GM12878 (cell line): ENCODE results near the gene C4orf33. TPM values are rescaled to one million over a fixed set of nuclear protein-coding genes. Genes with fewer than 3 reads are reported as not detected.

Experiments used
- ATAC-seq: fragments of 200-7000 bp; cut with Tn5 transposase; 3 replicates; pipeline ENCODE4 v1.9.1; 2020; ENCODE audit warnings: mild to moderate bottlenecking, moderate library complexity
- BruUV-seq: library from RNA; stranded (reverse); fragments of 400-500 nt; replicated peaks from 2 replicates; lab custom pipeline; 2021; lab: Mats Ljungman, UMichigan
- CTCF ChIA-PET: fragments of 300-600 bp; sonication (Branson Sonifier 250); formaldehyde crosslinking; extraction: SDS; loops from one replicate; lab custom pipeline; 2021; ENCODE audit warnings: inconsistent platforms; lab: Yijun Ruan, JAX
- POLR2A ChIA-PET: fragments of 350-600 bp; formaldehyde crosslinking; extraction: SDS; loops from one replicate; lab custom pipeline; 2021; ENCODE audit warnings: inconsistent platforms; lab: Charles Lee
- RAD21 ChIA-PET: fragments of 300-600 bp; sonication (Branson Sonifier 250); formaldehyde crosslinking; loops from one replicate; lab custom pipeline; 2023; ENCODE audit warnings: antibody characterized with exemption; ENCODE audit not compliant: unreplicated experiment; lab: Charles Lee
- SMC1A ChIA-PET: fragments of 300-600 bp; sonication (Branson Sonifier 250); formaldehyde crosslinking; loops from one replicate; lab custom pipeline; 2023; ENCODE audit not compliant: unreplicated experiment, uncharacterized antibody; lab: Charles Lee
- DNase-seq: peaks from one replicate; pipeline ENCODE4 v3.0.0-alpha.2; 2011; ENCODE audit warnings: low read depth, low spot score
- FAIRE-seq: peaks from 3 replicates; lab custom pipeline; 2011; peaks lifted over from hg19 to GRCh38; lab: Jason Lieb, UNC
- H2AFZ ChIP-seq: 2 replicates; pipeline ENCODE4 v1.6.0; 2011; ENCODE audit warnings: low read depth, low read length, control low read depth; ENCODE audit not compliant: control insufficient read depth
- H3K27ac ChIP-seq: 2 replicates; pipeline ENCODE4 v1.5.1; 2011; ENCODE audit warnings: control low read depth; ENCODE audit not compliant: control insufficient read depth, insufficient read depth
- H3K27me3 ChIP-seq, 2 experiments: replicated peaks in 1 of 2; 2 replicates each; pipeline versions ENCODE4 v1.6.0 to v1.6.1; 2011; ENCODE audit warnings: low read length in 1 of 2; ENCODE audit not compliant: control insufficient read depth in 2 of 2, insufficient read depth in 2 of 2
- H3K36me3 ChIP-seq, 2 experiments: 2 replicates each; pipeline ENCODE4 v1.5.1; 2011; ENCODE audit warnings: low read length in 1 of 2; ENCODE audit not compliant: control insufficient read depth in 2 of 2, insufficient read depth in 2 of 2
- H3K4me1 ChIP-seq: 2 replicates; pipeline ENCODE4 v1.6.1; 2011; ENCODE audit warnings: mild to moderate bottlenecking, low read length, moderate library complexity, mixed read lengths; ENCODE audit not compliant: control insufficient read depth, insufficient read depth
- H3K4me2 ChIP-seq: 2 replicates; pipeline ENCODE4 v1.6.0; 2011; ENCODE audit warnings: control low read depth; ENCODE audit not compliant: control insufficient read depth, insufficient read depth
- H3K4me3 ChIP-seq: fragments of 200-600 bp; sonication (generic); 2 replicates; pipeline ENCODE4 v1.5.1; 2016
- H3K79me2 ChIP-seq: 2 replicates; pipeline ENCODE4 v1.6.0; 2011; ENCODE audit warnings: low read length; ENCODE audit not compliant: control insufficient read depth, insufficient read depth
- H3K9ac ChIP-seq: 2 replicates; pipeline ENCODE4 v1.8.0; 2011; ENCODE audit warnings: low read length, control low read depth, mixed read lengths; ENCODE audit not compliant: control insufficient read depth, insufficient read depth
- H3K9me3 ChIP-seq: replicated peaks from 3 replicates; pipeline ENCODE4 v1.5.1; 2011; ENCODE audit warnings: mild to moderate bottlenecking, low read length; ENCODE audit not compliant: control insufficient read depth, insufficient read depth
- H4K20me1 ChIP-seq: 2 replicates; pipeline ENCODE4 v1.6.0; 2011; ENCODE audit not compliant: control insufficient read depth, insufficient read depth
- BACH1 ChIP-seq: fragments of 450-650 bp; IDR thresholded peaks from 2 replicates; pipeline ENCODE4 v1.6.1; 2017; ENCODE audit warnings: mild to moderate bottlenecking, borderline replicate concordance
- CHD4 ChIP-seq: fragments of 200-600 bp; sonication (generic); IDR thresholded peaks from 2 replicates; pipeline ENCODE4 v1.6.1; 2016; ENCODE audit warnings: mild to moderate bottlenecking
- CREM ChIP-seq: IDR thresholded peaks from 2 replicates; pipeline ENCODE4 v1.6.1; 2014; ENCODE audit warnings: antibody characterized with exemption, low read depth
- EED ChIP-seq: sonication (generic); IDR thresholded peaks from 2 replicates; pipeline ENCODE4 v1.6.1; 2016; ENCODE audit warnings: antibody characterized with exemption, low read depth
- GABPA ChIP-seq: IDR thresholded peaks from 2 replicates; pipeline ENCODE4 v1.6.1; 2014; ENCODE audit warnings: antibody characterized with exemption, low read depth, mild to moderate bottlenecking, inconsistent platforms
- IRF4 ChIP-seq: IDR thresholded peaks from 2 replicates; pipeline ENCODE4 v1.6.1; 2011; ENCODE audit warnings: low read depth, low read length
- MYC ChIP-seq: IDR thresholded peaks from 2 replicates; pipeline ENCODE4 v1.6.1; 2011; ENCODE audit warnings: mild to moderate bottlenecking, low read length, moderate library complexity, inconsistent platforms; ENCODE audit not compliant: insufficient read depth, insufficient replicate concordance, insufficient read length, severe bottlenecking
- NR2C2 ChIP-seq: IDR thresholded peaks from 2 replicates; pipeline ENCODE4 v1.6.1; 2011; ENCODE audit warnings: borderline replicate concordance, low read depth; ENCODE audit not compliant: control insufficient read depth, insufficient read length
- RBBP5 ChIP-seq: fragments of 200-600 bp; sonication (generic); conservative IDR thresholded peaks from 2 replicates; pipeline ENCODE4 v1.6.1; 2016
- SIN3A ChIP-seq: IDR thresholded peaks from 2 replicates; pipeline ENCODE4 v1.6.1; 2012; ENCODE audit warnings: low read depth, low read length, improper control_type of control experiment
- SMAD5 ChIP-seq: IDR thresholded peaks from 2 replicates; pipeline ENCODE4 v1.6.1; 2016; ENCODE audit warnings: antibody characterized with exemption, low read depth
- SUPT20H ChIP-seq: IDR thresholded peaks from 2 replicates; pipeline ENCODE4 v1.6.1; 2011; ENCODE audit warnings: low read depth, mild to moderate bottlenecking, low read length, moderate library complexity, borderline replicate concordance; ENCODE audit not compliant: control insufficient read depth
- TARDBP ChIP-seq: IDR thresholded peaks from 2 replicates; pipeline ENCODE4 v1.6.1; 2016; ENCODE audit warnings: borderline replicate concordance
- WGBS: methylation state at CpG from one replicate; pipeline ENCODE4 v1.1.6; 2016; ENCODE audit warnings: low lambda C conversion rate; ENCODE audit not compliant: insufficient replicate concordance, insufficient coverage; ENCODE audit errors: missing lambda C conversion rate; 5-methylcytosine and 5-hydroxymethylcytosine counted together
- in situ Hi-C: fragments of 300-500 bp; cut with MboI; formaldehyde crosslinking; loops from 9 replicates; pipeline ENCODE4 v1.14.3; 2018; ENCODE audit warnings: mixed read lengths
- intact Hi-C: fragments of 100-400 bp; cut with micrococcal nuclease; formaldehyde crosslinking; loops from one replicate; pipeline ENCODE4 v1.14.2; 2022; ENCODE audit not compliant: unreplicated experiment
- polyA plus RNA-seq, 11 experiments: library from polyadenylated mRNA; depleted of rRNA in 4 of 11; unstranded in 6 of 11; stranded (reverse) in 5 of 11; fragments of >200 nt; fragmentation: Nextera tagmentation in 4 of 11; fragmentation: Illumina TruSeq in 1 of 11; extraction: Ambion mirVana in 4 of 11; extraction: Trizol in 1 of 11; gene quantifications; 1 replicate in 1 of 11; 2 replicates in 10 of 11; pipeline versions ENCODE4 v1.2.1 to v1.2.3, GENCODE V29; 2011 to 2016; ENCODE audit warnings: inconsistent platforms in 2 of 11, missing spikeins in 2 of 11, low read depth in 1 of 11
- total RNA-seq, 4 experiments: library from RNA; depleted of rRNA in 3 of 4; stranded (reverse); fragments of >200 nt in 3 of 4; fragmentation: Illumina TruSeq in 1 of 4; extraction: Trizol in 1 of 4; gene quantifications; 2 replicates each; pipeline versions ENCODE4 v1.2.1 to v1.2.3, GENCODE V29; 2013 to 2021
- TF ChIP-seq, protein P1 (sequence below), 3 experiments: IDR thresholded peaks in 2 of 3; conservative IDR thresholded peaks in 1 of 3; 2 replicates each; pipeline ENCODE4 v1.5.1; 2011; ENCODE audit warnings: low read depth in 3 of 3, low read length in 3 of 3, mild to moderate bottlenecking in 3 of 3, control low read depth in 2 of 3, moderate library complexity in 2 of 3, inconsistent platforms in 1 of 3, mixed read lengths in 1 of 3; ENCODE audit not compliant: control insufficient read depth in 2 of 3, insufficient read depth in 1 of 3; ENCODE audit errors: extremely low read depth in 1 of 3

Gene C4orf33
- total and polyA plus RNA-seq, 10 of the 15 experiments (the other 5 are each of a cell fraction or from before 2014, with no cell fraction given): 10.2 to 29.8 (median 20.3) TPM

DNA sequence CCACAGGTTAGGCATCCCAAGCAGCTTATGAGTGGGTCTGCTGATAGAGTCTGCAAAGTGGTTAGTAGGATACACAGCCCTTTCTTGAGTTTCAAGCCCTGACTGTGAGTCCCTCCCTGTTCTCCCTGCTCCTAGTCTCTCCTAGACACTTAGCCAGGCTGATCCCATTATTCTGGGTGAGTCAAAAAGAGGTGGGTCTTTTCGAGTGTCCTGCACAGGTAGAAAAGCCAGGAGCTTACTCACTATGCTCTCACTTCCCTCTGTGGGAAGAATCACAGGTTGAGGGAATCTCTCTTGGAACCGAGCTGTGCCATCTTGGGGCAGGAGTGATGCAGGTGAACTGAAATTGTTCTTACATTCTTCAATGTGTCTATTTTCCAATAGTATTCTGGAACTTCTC is 32.3 kb upstream of the C4orf33 start:
- ChIA-PET RAD21 (no interaction called here), SMC1A (interaction anchor here (1.0 to 1.3 kb wide), 3 partner anchors 9 to 489 kb away, joined by 3 read pairs; no protein-coding TSS in a partner anchor), POLR2A (no interaction called here), CTCF (interaction anchor here (1.1 kb wide), 1 partner anchor 31 kb away, joined by 3 read pairs; no protein-coding TSS in a partner anchor)
- H3K4me3 ChIP-seq: no peak overlapping the region
- no peak overlapping the region for H3K9ac ChIP-seq
- TF ChIP-seq TARDBP (no peak), EED (no peak), BACH1 (no peak), CHD4 (no peak), SUPT20H (no peak), SMAD5 (no peak), CREM (no peak), RBBP5 (no peak)
- H3K4me1 ChIP-seq: no peaks in the 10 kb centered on the region
- H3K79me2 ChIP-seq: no peaks in the 10 kb centered on the region
- intact Hi-C loops: no loop called here
- no peaks in the 10 kb centered on the region for H4K20me1 ChIP-seq
- H3K9me3 ChIP-seq: peaks cover 31% of the 10 kb centered on the region
- no peaks in the 10 kb centered on the region for H3K27me3 ChIP-seq
- peaks cover 7 to 10% of the 10 kb centered on the region in 2 experiments for H3K36me3 ChIP-seq
- BruUV-seq: no TSS peak
- no peak overlapping the region for H3K4me2 ChIP-seq
- FAIRE-seq (no peak), DNase-seq (no peak), ATAC-seq (no peak)
- in situ Hi-C loops: no loop called here
- H3K27ac ChIP-seq: no peak overlapping the region
- H2AFZ ChIP-seq: no peak overlapping the region
- 100% methylated on average over 2 of the region's 2 CpGs for WGBS

DNA sequence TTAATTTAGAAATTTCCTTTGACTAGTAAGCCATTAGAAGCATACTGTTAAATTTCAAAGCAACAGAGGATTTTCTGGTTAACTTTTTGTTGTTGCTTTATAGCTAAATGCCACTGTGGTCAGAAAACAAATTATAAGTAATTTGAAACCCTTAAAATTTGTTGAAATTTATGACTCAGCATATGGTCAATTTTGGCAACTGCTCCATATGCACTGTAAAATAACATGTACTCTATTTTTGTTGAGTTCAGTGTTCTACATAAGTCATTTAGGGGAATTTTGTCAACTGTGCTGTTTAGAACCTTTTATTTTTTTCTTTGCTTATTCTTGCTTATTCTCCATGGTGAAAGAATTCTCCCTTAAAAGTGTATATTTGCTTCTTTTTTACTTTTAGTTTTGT is 31.2 kb upstream of the C4orf33 start:
- Histone ChIP-seq H2AFZ (no peak overlapping the region), H4K20me1 (no peaks in the 10 kb centered on the region), H3K27ac (no peak overlapping the region), H3K9ac (no peak overlapping the region), H3K4me3 (no peak overlapping the region), H3K36me3 (peaks cover 7 to 10% of the 10 kb centered on the region in 2 experiments), H3K9me3 (peaks cover 28% of the 10 kb centered on the region), H3K4me2 (no peak overlapping the region), H3K27me3 (no peaks in the 10 kb centered on the region), H3K79me2 (no peaks in the 10 kb centered on the region), H3K4me1 (no peaks in the 10 kb centered on the region)
- ATAC-seq: no peak
- ChIA-PET RAD21 (no interaction called here), CTCF (interaction anchor here (1.1 kb wide), 1 partner anchor 30 kb away, joined by 3 read pairs; no protein-coding TSS in a partner anchor), POLR2A (no interaction called here), SMC1A (interaction anchor here (0.7 to 1.3 kb wide), 3 partner anchors 7 to 23 kb away, joined by 3 read pairs; no protein-coding TSS in a partner anchor)
- in situ Hi-C loops (no loop called here), intact Hi-C loops (no loop called here)
- no peak for FAIRE-seq
- TF ChIP-seq NR2C2 (no peak), SIN3A (no peak), IRF4 (no peak), GABPA (no peak), MYC (no peak)
- TF ChIP-seq, protein P1, sequence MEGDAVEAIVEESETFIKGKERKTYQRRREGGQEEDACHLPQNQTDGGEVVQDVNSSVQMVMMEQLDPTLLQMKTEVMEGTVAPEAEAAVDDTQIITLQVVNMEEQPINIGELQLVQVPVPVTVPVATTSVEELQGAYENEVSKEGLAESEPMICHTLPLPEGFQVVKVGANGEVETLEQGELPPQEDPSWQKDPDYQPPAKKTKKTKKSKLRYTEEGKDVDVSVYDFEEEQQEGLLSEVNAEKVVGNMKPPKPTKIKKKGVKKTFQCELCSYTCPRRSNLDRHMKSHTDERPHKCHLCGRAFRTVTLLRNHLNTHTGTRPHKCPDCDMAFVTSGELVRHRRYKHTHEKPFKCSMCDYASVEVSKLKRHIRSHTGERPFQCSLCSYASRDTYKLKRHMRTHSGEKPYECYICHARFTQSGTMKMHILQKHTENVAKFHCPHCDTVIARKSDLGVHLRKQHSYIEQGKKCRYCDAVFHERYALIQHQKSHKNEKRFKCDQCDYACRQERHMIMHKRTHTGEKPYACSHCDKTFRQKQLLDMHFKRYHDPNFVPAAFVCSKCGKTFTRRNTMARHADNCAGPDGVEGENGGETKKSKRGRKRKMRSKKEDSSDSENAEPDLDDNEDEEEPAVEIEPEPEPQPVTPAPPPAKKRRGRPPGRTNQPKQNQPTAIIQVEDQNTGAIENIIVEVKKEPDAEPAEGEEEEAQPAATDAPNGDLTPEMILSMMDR (IDR thresholded peaks at IDR 0.05 in 2 of 3, conservative IDR thresholded peaks at IDR 0.05 in 1 of 3; ENCODE audit: control insufficient read depth in 2 of 3, extremely low read depth in 1 of 3, insufficient read depth in 1 of 3, low read depth in 3 of 3, low read length in 3 of 3): no peak
- no peak for DNase-seq
- BruUV-seq: no TSS peak
